HEK293T (cell line): ENCODE measurements around the gene PRDX3.

Source experiments
- FOXK2 ChIP-seq: fragments of 450-650 bp; IDR thresholded peaks from 2 replicates; pipeline ENCODE4 v1.6.1; 2016; ENCODE audit warnings: mild to moderate bottlenecking
- SP1 ChIP-seq: fragments of 450-650 bp; IDR thresholded peaks from 2 replicates; pipeline ENCODE4 v1.6.1; 2017
- SUZ12 ChIP-seq: fragments of 450-650 bp; IDR thresholded peaks from 2 replicates; pipeline ENCODE4 v1.6.1; 2016; ENCODE audit warnings: mild to moderate bottlenecking
- ZNF384 ChIP-seq: fragments of 450-650 bp; IDR thresholded peaks from 2 replicates; pipeline ENCODE4 v1.6.1; 2016

- TF ChIP-seq SP1, result no peak
- TF ChIP-seq ZNF384, result no peak
- TF ChIP-seq SUZ12, result no peak
- no peak for TF ChIP-seq FOXK2
These were observed 49.2 kb upstream of the PRDX3 start for GRCh38 chr10:119227825-119228224.
